ENCODE data around the gene CCT8. TPM values are rescaled to one million over a fixed set of nuclear protein-coding genes. Genes with fewer than 3 reads are reported as not detected.

CCT8 gene
- total and polyA plus RNA-seq, 9 of the 15 experiments (the other 6 are each of a cell fraction or from before 2014, with no cell fraction given): 451 to 1,153 (median 677) TPM

DNA sequence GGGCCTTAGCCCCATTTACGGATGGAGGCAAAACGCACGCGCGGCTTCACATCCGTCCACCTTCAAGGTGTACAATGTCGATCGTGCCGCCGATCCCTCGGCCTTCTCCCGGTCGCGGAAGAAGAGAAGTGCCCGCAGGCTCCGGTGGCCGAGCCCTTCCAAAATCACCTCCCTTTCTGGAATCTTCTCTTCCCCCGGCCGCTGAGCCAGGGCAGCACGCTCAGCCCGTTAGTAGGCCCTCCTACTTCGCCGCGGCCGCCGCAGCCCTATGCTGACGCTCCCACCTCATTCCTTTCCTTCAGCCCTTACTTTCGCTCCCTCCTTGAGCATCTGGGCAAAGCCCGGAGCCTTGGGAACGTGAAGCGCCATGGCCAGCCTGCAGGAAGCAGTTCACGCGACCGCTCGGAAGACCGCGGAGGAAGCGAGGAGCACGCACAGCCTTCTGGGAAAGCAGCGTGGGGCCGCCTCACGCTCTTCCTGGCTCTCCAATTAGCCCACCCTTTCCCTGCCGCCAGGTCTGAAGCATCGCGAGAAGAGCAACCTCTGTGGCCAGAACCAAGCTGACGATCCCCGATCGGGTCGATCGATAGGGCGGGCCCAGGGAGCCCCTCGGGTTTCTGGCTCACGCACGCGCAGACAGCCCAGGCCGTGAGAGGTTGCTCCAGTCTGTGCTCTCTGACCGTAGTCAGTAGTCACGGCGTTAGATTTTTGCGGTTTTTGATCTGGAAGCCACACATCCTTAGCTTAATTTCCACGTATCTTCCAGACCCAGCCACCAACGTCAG lies at the start of gene CCT8 (continued):
- TF ChIP-seq, protein P1, sequence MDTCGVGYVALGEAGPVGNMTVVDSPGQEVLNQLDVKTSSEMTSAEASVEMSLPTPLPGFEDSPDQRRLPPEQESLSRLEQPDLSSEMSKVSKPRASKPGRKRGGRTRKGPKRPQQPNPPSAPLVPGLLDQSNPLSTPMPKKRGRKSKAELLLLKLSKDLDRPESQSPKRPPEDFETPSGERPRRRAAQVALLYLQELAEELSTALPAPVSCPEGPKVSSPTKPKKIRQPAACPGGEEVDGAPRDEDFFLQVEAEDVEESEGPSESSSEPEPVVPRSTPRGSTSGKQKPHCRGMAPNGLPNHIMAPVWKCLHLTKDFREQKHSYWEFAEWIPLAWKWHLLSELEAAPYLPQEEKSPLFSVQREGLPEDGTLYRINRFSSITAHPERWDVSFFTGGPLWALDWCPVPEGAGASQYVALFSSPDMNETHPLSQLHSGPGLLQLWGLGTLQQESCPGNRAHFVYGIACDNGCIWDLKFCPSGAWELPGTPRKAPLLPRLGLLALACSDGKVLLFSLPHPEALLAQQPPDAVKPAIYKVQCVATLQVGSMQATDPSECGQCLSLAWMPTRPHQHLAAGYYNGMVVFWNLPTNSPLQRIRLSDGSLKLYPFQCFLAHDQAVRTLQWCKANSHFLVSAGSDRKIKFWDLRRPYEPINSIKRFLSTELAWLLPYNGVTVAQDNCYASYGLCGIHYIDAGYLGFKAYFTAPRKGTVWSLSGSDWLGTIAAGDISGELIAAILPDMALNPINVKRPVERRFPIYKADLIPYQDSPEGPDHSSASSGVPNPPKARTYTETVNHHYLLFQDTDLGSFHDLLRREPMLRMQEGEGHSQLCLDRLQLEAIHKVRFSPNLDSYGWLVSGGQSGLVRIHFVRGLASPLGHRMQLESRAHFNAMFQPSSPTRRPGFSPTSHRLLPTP (IDR thresholded peaks at IDR 0.05; ENCODE audit: borderline replicate concordance, extremely low read depth, insufficient read length): no peak
- TF ChIP-seq MAFF (IDR thresholded peaks at IDR 0.05; ENCODE audit: low read length) (peak; percentile 68; the same call in 1 of the 2 replicates), YBX1 (IDR thresholded peaks at IDR 0.05) (no peak), ZNF354B (CRISPR knock-in tag; IDR thresholded peaks at IDR 0.05) (no peak), ZFPM2 (CRISPR knock-in tag; IDR thresholded peaks at IDR 0.05) (no peak), ZNF436 (CRISPR knock-in tag; IDR thresholded peaks at IDR 0.05) (no peak), POLR2B (IDR thresholded peaks at IDR 0.05; ENCODE audit: low read depth, partially characterized antibody) (peak; percentile 95), ADNP (tag; IDR thresholded peaks at IDR 0.05) (no peak), PTTG1 (tag; IDR thresholded peaks at IDR 0.05; ENCODE audit: low read depth) (no peak), ZNF224 (CRISPR knock-in tag; IDR thresholded peaks at IDR 0.05) (no peak), MAZ (CRISPR knock-in tag; conservative IDR thresholded peaks at IDR 0.05 in 1 of 2, IDR thresholded peaks at IDR 0.05 in 1 of 2) (peak; percentile 87 to 90), RBM14 (IDR thresholded peaks at IDR 0.05; ENCODE audit: borderline replicate concordance, insufficient read depth, low read depth, low read length) (0 out of 2 replicates have a peak, but pooled peaks have one; percentile 74), IFI16 (CRISPR knock-in tag; IDR thresholded peaks at IDR 0.05) (no peak), RBM25 (IDR thresholded peaks at IDR 0.05; ENCODE audit: low read depth, low read length, severe bottlenecking) (peak; percentile 86), ARNT (IDR thresholded peaks at IDR 0.05) (0 out of 4 replicates have a peak, but pooled peaks of 1 of the 2 experiments have one; percentile 59), CBFA2T3 (IDR thresholded peaks at IDR 0.05) (peak; percentile 65; the same call in 1 of the 2 replicates), HNRNPL (IDR thresholded peaks at IDR 0.05; ENCODE audit: low read depth, low read length) (no peak), ZNF668 (CRISPR knock-in tag; IDR thresholded peaks at IDR 0.05) (no peak), ZNF76 (CRISPR knock-in tag; IDR thresholded peaks at IDR 0.05; ENCODE audit: borderline replicate concordance) (0 out of 2 replicates have a peak, but pooled peaks have one; percentile 12), POLR2AphosphoS5 (IDR thresholded peaks at IDR 0.05; ENCODE audit: control insufficient read depth, insufficient read depth, low read depth, low read length) (peak; percentile 96)
- TF ChIP-seq, protein P2, sequence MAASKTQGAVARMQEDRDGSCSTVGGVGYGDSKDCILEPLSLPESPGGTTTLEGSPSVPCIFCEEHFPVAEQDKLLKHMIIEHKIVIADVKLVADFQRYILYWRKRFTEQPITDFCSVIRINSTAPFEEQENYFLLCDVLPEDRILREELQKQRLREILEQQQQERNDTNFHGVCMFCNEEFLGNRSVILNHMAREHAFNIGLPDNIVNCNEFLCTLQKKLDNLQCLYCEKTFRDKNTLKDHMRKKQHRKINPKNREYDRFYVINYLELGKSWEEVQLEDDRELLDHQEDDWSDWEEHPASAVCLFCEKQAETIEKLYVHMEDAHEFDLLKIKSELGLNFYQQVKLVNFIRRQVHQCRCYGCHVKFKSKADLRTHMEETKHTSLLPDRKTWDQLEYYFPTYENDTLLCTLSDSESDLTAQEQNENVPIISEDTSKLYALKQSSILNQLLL (CRISPR knock-in tag; IDR thresholded peaks at IDR 0.05; ENCODE audit: borderline replicate concordance): no peak
- TF ChIP-seq, protein P3, sequence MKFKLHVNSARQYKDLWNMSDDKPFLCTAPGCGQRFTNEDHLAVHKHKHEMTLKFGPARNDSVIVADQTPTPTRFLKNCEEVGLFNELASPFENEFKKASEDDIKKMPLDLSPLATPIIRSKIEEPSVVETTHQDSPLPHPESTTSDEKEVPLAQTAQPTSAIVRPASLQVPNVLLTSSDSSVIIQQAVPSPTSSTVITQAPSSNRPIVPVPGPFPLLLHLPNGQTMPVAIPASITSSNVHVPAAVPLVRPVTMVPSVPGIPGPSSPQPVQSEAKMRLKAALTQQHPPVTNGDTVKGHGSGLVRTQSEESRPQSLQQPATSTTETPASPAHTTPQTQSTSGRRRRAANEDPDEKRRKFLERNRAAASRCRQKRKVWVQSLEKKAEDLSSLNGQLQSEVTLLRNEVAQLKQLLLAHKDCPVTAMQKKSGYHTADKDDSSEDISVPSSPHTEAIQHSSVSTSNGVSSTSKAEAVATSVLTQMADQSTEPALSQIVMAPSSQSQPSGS (CRISPR knock-in tag; IDR thresholded peaks at IDR 0.05): no peak

Data from K562 (cell line).